ENCODE data around the gene GABRR3.

- TF ChIP-seq CTCF (conservative IDR thresholded peaks at IDR 0.05; ENCODE audit: low read depth, low read length) = no peak
- no peak for TF ChIP-seq EZH2phosphoT487 (IDR thresholded peaks at IDR 0.05; ENCODE audit: borderline replicate concordance, low read length)
- TF ChIP-seq EZH2 (IDR thresholded peaks at IDR 0.05; ENCODE audit: low read length, unreplicated experiment) = no peak
Observed at GRCh38 chr3:97939401-97939800, 95.7 kb downstream of the GABRR3 start.

All from PC-3 (cell line).